COLO829 (cell line): Measurements from ENCODE around the gene ASCC2.
"Not testable (repeated sequence)": the region's sequence is repeated elsewhere in the genome, so short reads cannot be mapped to it uniquely, and the experiment has no call there.

Source experiments
- DNase-seq: peaks from one replicate; pipeline ENCODE4 v3.0.0; 2012; ENCODE audit warnings: low spot score

ASCC2 gene

DNA sequence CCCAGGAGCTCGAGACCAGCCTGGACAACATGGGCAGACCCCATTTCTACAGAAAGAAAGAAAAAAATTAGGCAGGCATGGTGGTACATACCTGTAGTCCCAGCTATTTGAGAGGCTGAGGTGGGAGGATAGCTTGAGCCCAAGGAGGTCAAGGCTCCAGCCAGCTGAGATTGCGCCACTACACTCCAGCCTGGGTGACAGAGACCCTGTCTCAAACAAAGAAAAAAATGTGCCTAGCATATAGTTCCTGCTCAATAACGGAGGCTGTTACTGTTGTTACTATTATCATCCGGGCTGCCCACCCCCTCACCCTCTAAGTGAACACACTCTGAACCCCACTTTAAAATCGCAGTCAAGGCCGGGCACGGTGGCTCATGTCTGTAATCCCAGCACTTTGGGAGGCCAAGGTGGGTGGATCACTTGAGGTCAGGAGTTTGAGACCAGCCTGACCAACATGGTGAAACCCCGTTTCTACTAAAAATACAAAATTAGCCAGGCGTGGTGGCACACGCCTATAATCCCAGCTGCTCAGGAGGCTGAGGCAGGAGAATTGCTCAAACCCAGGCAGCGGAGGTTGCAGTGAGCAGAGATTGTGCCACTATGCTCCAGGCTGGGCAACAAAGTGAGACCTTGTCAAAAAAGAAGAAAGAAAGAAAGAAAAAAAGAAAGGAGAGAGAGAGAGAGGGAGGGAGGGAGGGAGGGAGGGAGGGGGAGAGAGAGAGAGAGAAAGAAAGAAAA, 83.2 kb downstream of the ASCC2 start:
- DNase-seq: not testable (repeated sequence)

DNA sequence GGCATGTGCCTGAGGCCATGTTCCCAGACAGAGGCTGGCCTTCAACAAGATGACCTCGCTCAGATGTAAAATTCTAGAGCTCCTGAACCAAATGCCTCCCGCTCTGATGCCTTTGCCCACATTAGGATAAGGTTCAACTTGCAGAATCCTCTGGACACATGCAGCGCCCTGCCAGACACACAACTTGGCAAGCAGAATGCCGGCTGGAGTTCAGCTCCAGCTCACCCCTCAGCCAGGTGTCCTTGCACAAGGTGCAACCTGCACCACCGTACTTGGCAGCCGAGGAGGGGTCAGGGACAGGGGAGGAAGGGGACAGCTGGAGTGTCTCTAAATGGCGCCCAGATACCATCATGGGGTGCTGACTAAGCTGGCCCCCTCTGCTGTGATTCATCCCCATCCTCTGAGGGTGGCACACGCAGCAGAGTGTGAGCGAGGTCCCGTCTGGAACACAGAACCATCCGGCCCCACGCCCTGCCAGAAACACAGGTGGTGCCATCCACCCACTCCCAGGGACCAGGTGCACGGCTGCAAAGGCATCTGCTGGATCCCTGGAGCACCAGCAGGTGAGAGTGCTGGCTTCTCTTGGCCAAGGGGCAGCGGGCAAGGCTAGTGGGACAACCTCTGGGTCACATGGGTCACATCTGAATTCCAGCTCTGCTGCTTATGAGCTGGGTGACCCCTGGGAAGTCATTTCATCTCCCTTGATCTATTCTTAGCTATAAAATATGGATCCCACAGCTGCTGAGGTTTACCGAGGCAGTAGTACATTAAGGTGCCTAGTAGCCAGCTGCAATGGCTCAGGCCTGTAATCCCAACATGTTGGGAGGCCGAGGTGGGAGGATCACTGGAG, 84.0 kb downstream of the ASCC2 start:
- no peak for DNase-seq

DNA sequence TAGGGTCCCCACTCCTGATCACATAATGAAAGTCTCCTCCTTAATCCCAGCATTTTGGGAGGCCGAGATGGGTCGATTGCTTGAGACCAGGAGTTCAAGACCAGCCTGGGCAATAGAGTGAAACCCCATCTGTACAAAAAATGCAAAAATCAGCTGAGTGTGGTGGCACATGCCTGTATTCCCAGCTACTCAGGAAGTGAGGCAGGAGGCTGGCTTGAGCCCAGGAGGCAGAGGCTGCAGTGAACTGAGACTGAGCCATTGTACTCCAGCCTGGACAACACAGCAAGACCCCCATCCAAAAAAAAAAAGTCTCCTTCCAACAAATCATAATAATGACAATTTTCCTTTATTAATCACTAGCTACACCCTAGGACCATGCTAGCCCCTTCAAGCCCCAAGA, 86.4 kb downstream of the ASCC2 start:
- no peak for DNase-seq

DNA sequence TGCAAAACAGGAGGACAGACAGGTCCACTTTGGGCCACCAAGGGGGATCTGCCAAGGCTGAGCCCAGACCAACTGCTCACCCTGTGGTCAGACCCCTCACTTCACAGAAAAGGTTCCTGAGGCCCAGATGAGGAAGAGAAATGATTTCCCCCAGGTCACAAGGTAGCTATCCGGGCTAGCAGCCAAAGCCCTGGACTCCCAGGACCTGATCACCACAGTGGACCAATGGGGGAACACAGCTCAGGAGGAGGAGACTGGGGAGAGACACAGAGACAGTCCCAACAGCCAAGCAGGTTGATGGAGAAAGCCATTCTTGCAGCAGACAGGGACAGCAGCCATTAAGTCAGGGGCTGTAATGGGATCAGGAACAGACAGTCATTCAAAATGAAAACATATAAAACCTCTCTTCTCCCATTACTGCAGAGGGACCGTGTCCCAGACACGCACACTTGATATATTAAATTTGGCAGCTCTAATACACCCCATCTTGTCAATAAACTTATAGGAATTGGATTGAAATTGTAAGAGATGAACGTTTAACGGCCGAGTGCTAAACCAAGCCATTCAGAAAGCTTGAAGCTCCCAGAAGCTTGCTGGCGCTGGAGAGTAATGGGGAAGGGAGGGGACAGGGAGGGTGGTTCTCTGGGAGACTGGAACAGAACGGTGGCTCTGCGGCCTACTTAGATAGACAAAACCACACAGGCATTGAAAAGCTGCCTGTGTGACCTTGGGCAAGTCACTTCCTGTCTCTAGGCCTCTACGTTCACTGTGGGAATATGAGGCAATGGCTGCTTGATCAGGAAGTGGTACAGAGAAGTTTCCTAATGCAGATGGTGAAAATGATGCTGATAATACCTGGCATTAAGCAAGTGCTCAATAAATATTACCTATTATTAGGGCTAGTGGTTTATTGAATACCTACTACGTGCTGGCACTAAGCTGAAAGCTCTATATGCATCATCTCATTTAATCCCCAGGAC, 87.2 kb downstream of the ASCC2 start:
- no peak for DNase-seq

DNA sequence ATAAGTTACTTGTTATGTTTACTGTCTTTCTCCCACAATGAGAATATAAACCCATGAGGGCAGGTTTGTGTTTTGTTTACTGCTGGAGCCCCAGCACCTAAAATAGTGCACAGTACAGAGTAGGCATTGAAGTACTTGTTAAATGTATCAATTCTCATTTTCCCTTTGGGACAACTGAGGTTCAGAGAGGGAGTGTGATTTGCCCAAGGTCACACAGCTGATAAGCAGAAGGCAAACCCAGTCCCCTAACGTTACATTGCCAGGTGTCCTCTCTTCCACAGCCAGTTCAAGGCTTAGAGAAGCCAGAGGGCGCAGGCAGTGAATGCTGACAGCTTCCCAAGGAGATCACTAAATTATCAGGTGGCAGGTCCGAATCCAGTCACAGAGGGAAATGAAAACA, 88.0 kb downstream of the ASCC2 start:
- no peak for DNase-seq

DNA sequence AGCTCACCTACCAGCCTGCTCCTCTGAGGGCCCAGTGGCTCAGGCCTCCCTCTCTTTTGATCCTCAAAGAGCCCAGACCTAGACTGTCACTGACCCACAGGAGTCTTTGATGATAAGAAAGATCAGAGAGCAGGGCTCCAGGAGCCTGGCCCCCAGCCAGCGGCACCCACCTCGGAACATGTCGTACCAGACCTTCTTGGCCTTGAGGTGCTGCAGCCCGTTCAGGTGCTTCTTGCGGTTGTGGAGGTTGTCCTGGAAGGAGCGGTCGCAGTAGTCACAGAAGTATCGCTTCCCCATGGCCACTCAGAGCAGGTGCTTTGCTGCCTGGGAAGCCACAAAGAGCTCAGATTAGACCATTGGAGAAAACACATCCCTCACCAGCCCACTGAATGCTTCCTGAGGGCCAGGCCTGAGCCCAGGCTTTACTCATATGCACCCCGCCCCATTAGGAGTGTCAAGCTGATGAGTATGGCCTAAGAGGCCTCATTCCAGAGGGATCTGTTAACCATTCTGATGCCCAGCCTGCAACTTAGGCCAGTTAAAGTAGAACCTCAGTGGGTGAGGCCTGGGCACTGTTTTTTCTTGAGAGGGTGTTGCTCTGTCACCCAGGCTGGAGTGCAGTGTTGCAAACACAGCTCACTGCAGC, 89.7 kb downstream of the ASCC2 start:
- DNase-seq: no peak

DNA sequence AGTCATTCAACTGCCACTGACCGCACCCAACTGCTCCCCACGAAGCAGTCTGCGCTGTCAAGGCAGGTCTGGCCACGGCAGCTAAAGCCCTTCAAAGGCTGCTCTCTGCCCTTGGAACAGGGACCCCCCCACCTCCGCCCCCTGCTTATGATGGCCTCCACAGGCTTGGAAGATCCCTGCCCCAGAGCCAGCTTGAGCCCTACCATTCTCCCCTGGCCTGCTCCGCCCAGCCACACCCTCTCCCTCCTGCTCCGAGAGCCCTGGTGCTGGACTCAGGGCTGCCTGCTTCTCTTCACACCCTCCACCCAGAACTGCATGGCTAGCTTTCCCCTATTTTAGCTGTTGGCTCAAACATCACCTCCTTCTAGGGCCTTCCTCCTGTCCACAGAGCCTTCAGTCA, 90.2 kb downstream of the ASCC2 start:
- DNase-seq: no peak

DNA sequence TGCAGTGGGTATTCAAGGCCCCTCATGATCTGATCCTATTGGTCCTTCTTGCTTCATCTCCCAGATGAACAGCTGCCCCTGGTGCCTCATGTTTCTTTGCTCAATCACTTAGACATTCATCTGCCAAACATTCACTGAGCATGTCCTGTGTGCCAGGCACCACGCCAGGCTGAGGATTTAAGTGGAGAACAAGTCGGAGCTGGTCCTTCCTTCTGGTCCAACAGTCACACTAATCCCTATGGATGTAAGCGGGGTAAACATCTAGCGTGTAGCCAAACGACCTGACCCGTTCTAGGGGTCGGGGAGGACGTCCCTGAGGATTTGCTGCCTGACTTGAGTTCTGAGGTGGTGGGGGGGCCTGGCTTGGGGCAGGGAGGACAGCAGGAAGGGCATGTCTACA, 93.2 kb downstream of the ASCC2 start:
- DNase-seq: no peak

DNA sequence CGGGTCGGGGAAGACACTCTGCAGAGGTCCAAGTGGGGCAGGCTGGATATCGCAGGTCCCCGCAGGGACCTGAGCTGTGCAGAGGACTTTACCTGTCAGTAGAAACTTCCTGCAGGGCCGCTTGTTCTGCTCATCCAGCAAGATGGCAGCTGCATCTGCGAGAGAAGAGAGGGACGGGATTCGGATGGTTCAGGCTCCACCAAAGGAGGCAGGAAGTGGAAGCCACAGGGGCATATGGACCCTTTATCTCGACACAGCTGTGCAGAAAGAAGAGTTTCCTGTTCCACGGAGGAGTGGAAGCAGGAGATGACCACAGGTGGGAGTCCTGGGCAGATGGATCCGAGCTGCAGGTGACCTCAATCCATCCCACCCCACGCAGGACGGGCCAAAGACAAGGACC, 95.7 kb downstream of the ASCC2 start:
- DNase-seq: no peak

DNA sequence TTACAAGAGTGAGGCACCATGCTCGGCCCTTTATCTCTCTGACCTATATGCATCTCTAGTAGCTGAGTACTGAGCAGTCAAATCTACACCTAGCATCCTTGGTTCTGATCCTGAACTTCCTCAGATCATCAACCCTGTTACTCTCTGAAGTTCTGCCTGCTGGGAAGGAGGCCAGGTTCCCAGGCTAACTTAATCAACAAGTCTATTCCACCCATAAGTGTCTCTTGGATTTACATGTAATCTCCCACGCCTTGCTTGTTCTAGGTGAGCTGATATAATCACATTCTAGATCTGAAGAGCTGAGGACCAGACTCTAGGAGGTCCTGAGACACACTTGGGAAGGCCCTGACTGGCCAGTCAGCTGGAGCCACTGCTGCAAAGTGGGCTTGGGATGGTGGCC, 96.1 kb downstream of the ASCC2 start:
- no peak for DNase-seq

DNA sequence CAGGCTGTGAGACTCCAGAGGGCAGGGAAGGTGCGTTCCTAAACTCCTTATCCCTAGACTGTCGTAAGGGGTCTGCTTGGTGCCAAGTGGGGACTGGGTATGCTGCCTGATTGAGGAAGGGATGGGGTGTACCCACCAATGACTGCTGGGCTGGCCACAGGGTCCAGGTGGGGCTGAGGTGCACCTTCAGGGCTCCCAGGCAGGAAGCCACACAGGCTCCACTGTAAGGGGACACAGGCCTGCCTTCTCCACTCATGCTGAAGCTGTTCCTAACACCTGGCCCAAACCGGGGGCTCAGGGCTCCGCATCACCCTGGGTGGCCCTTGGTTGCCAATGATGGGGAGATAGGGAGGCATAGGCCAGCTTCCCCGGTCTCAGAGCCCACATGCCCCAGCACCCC, 97.9 kb downstream of the ASCC2 start:
- DNase-seq: no peak

DNA sequence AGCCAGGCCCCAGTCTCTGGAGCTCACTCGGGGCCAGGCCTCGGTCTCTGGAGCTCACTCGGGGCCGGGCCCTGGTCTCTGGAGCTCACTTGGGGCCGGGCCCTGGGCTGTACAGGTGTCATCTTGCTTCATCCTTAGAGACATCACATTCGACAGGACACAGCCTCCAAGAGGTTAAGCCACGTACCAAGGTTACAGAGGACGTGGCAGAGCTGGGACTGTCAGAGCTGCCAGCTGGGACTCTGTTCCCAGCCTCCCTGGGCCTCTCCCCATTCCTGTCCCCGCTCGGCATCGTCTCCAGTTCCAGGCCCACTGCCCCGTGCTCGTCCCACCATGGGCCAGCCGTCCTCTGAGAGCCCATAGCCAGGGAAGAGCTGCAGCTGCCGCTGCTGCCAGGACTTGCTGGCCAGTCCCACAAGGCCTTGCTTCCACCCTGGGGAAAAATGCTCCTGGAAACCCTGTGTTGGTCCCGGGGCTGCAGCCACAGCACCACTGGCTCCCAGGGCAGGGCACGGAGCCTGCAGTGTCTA, 98.7 kb downstream of the ASCC2 start:
- DNase-seq: no peak
